Activated T-cell treated with anti-CD3 and anti-CD28 coated beads for 1 hour (primary cell): ENCODE results near the gene C1QTNF12.
A peak's percentile ranks its signal among the peaks of the same experiment; 100 is the strongest.

Source experiments
- DNase-seq: peaks from one replicate; pipeline ENCODE4 v3.0.0-alpha.2; 2020; ENCODE audit warnings: low read depth

The C1QTNF12 gene

GRCh38 chr1:1213345-1214265, 32.9 kb downstream of the C1QTNF12 start, which contains the start of gene TNFRSF4:
Gene TNFRSF4 (minus strand): TSS chr1:1214153. CDS start chr1:1214127, 26 bp downstream.
- DNase-seq, result no peak

- no peak for DNase-seq
Observed at GRCh38 chr1:1212780-1213344, 33.7 kb downstream of the C1QTNF12 start.

DNA sequence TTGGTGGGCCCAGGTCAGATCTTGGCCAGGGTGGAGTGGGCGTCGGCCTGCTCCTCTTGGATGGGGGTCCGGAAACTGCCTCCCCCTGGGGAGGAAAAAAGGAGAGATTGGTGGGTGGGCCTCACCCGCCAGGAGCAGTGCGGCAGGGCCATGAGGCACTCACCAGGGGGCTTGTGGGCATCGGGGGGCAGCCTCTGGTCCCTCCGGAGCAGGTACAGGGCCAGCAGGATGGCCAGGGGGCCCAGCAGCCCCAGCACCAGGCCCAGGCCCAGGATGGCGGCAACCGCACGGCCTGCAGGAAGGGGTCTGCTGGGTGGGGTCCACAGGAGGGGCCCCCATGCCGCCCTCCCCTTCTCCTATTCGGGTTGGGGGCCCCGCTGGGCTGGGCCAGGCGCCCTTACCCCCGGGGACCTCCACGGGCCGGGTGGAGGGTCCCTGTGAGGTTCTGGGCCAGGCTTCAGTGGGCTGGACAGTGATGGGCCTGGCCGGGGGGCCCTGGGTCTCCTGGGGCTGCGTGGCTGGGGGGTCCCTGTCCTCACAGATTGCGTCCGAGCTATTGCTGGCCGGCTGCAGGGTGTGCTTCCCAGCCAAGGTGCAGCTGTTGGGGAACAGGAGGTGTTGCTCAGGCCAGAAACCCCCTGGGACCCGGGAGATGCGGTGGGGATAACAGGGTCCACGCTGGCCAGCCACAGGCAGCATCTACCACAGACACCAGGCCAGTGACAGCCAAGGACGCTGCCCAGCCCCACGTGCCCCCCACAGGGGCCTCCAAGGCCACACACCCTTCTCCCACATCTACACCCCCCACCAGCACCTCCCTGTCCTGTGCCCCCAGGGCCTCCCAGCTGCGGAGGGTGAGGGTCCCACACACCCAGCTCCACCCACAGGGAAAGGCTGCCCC, 34.7 kb downstream of the C1QTNF12 start:
- DNase-seq, result no peak

- no peak for DNase-seq
Observed at GRCh38 chr1:1210726-1211540, 35.6 kb downstream of the C1QTNF12 start.

DNA sequence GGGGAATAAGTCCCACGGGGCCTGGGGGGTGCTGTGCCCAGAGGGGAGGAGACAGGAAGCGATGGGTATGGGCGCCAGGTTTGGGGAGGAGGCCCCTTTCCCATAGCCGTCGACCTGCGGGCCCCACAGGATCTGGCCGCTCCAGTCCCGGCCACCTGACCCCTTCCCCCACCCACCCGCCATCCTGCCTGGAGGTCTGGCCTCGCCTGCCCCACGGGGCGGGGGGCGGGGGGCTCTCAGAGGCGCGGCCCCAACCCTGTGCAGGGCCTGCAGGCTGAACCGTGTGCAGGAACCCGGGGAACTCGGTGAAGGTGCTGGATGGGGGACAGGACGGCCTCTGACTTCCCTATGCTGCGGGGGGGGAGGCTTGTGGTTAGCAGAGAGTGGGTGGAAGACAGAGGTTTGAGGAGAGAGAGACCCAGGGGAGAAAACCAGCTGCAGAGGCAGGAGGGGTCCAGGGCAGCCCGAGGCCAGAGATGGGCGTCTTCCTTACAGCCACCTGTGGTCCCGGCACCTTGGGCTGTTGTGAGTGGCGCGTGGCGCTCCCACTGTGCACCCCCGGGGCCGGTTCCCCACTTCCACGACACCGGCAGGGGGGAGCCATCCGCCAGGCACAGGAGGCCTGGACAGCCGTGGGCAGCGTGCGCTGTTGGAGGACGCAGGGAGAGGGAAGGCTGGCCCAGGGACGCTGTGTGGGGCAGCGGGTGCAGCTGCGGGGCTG, 37.6 kb downstream of the C1QTNF12 start:
- no peak for DNase-seq

GRCh38 chr1:1207571-1207892, 39.0 kb downstream of the C1QTNF12 start:
- DNase-seq, result no peak

DNA sequence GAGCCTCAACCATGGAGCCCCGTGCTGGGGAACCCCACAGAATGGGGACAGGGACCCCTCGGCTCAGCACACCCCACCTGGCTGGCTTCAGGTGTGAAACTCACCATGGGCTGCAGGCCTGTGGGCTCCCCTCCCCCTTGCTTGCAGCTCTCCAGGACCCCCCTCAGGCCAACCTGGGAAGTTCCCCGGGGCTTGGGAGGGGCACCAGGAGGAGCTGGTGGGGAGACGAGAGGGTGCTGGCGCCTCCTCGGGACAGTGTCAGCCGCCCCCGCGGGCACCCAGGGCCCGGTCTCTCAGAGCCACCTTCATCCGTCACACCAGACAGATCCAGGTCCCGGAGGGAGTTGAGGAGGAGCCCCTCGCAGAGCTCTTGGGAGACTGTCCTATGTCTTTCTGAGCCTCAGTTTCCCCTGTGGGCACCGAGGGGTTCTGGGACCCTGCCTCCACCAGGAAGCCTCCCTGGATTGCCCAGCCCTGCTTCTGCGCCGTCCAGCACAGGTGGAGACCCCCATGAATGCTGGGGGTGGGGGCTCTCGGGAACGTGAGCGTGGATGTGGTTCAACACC, 39.5 kb downstream of the C1QTNF12 start:
- no peak for DNase-seq

GRCh38 chr1:1206376-1206965, 40.1 kb downstream of the C1QTNF12 start, which contains the start of gene TNFRSF18:
Gene TNFRSF18 (minus strand): TSS chr1:1206592. CDS start chr1:1206571, 21 bp downstream.
- no peak for DNase-seq

- DNase-seq, result no peak
Observed at GRCh38 chr1:1205769-1206375, 40.6 kb downstream of the C1QTNF12 start.

- DNase-seq, result no peak
Observed at GRCh38 chr1:1204998-1205768, 41.3 kb downstream of the C1QTNF12 start.

DNA sequence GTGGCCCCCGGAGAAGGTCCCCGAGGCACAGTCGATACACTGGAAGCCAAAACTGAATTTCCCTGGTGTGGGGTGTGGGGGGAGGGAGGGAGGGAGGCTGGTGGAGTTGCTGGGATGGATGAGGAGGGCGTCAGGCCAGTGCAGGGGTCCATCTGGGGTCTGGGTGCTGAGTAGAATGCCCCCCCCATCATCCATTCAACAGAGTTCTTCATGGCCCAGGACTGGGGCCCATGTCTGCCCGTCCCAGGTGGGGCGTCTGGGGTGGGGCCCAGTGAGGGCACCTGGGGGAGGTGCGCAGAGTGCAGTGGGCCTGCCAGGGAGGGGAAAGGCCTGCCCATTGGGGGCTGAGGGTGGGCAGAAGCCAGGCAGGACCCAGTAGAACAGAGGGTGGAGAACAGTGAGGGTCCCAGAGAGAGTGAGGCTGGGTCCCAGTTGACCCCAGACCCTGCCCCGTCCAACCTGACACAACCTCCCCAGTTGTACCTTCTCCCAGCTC, 42.0 kb downstream of the C1QTNF12 start:
- no peak for DNase-seq

DNA sequence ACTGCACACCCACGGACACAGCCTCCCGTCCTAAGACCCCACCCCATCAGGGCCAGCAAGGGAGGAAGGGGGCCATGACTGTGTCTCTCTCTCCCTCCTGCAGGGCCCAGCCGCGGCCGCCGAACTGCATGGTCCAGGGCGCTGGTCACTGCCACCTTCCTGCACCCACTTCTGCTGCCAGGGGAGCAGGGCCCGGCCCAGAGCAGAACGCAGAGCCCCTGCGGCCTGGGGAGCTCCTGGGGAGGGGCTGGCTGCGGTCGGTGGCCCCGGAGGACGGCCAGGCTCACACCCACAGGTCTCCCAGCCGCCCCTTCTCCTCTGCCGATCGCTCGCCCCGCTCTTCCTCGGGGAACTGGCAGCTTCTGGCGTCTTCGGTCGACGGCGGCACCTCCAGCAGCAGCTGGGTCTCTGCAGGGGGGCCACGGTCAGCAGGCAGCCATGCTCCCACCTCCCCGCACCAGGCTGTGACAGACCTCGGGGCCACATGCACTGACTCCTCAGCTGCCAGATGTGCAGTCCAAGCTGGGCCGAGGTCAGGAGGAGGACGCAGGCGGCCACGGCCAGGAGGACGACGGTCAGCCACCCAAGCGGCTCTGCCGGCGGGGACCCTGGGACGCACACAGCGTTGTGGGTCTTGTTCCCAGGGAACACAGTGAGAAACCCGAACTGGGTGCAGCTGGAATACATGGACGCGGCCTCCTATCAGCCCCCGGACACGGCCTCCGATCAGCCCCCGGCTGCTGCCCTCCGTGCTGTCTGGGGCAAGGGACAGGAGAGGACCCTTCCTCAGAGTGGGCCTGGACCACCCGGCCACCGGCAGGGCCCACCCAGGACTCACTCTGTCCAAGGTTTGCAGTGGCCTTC, 42.7 kb downstream of the C1QTNF12 start:
- DNase-seq, result no peak

GRCh38 chr1:1202831-1203560, 43.5 kb downstream of the C1QTNF12 start:
- no peak for DNase-seq

GRCh38 chr1:1200876-1201810, 45.4 kb downstream of the C1QTNF12 start:
- peak; percentile 79 for DNase-seq

- no peak for DNase-seq
Observed at GRCh38 chr1:1199961-1200875, 46.3 kb downstream of the C1QTNF12 start.
